ENCODE results near the gene GPR107.

GPR107 gene

DNA sequence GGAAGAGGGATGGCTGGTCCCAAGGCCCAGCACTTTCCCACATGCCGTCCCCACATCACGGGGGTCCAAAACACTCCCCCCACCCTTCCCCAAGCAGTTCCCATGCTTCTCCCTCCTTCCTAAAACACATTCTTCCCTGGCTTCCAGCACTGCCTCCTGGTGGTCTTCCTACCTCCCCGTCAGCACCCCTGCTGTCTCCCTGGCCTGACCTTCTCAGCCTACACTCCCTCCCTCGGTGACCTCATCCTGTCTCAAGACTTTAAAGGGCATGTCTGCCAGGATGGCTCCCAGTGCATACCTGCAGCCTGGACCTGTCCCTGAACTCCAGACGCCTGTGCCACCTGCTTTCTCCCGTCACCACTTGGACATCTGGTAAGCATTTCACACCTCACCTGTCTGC lies 114.2 kb downstream of the GPR107 start:
- no peak for DNase-seq

DNA sequence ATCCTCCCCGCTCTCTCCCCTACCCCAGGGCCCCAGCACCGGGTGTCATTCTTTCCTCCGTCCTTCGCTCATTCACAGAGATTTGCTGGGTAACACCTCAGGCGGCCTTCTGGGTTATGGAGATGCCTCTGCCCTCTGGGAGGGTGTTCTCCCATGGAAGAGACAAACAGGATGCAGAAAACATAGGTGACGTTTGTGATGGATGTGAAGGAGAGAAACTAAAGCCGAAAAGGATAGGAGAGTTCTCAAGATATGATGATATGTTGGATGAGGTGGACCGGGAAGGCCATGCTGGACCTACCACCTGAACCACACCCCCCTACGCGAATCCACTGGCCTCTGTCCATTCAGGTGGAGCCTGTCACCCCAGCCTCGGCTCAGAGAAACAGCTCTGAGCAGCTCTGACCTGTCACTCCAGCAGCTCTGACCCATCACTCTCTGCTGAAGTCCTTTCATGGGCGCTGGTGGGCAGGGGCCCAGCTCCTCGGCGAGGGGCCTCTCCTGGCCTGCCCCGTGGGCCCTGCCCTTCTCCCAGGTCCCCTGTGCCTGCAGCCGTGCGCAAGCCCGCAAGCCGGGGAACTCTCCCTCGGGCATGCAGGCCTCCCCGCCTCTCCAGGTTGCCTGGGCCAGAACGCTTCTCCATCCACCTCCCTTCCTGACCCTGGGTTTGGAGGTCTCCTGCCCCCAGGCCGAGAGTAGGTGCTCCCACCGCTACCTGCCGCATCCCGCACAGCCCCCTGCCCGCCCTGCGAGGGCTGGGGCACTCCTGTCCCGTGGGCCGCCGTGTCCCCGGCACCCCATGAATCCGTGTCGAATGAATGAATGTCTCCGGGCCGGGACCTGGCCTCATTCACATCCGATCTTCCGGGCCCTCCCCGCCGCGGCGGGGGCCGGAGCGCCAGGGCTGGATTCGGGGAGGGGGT lies 117.8 kb downstream of the GPR107 start:
- DNase-seq, result no peak

DNA sequence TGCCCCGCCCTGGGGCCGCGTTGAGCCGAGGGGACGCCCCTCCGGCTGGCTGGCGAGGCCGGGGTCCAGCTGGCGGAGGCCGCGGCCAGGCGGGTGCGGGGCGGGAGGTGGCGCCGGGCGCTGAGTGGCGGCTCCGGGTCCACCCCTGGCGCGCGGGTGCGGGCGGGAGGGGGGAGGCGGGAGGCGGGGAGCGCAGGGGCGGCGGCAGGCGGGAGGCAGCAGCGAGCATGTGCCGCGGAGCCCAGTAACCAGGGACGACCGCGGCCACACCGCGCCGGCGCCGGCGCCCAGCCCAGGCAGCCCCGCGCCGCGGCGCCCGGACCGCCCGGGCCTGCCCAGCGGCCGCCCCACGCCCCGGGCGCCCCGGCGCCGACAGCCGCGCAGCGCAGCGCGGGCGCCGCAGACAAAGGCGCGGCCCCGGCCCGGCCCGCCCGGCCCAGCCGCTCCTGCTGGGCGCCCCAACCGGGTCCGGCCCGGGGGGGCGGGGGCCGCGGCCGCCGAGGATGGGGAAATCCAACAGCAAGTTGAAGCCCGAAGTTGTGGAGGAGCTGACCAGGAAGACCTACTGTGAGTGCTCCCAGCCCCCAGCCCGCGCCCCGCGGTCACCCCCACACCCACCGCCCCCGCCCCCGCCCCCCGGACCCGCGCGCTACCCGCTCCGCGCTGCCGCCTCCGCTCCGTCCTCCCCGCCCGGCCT lies 118.6 kb downstream of the GPR107 start, which contains the start of gene NCS1:
Gene NCS1, plus strand, starts transcription at position 244 of the 697 bp plus-strand sequence. Its CDS starts 260 bp downstream, at position 504.
- peak; percentile 39 for DNase-seq

DNA sequence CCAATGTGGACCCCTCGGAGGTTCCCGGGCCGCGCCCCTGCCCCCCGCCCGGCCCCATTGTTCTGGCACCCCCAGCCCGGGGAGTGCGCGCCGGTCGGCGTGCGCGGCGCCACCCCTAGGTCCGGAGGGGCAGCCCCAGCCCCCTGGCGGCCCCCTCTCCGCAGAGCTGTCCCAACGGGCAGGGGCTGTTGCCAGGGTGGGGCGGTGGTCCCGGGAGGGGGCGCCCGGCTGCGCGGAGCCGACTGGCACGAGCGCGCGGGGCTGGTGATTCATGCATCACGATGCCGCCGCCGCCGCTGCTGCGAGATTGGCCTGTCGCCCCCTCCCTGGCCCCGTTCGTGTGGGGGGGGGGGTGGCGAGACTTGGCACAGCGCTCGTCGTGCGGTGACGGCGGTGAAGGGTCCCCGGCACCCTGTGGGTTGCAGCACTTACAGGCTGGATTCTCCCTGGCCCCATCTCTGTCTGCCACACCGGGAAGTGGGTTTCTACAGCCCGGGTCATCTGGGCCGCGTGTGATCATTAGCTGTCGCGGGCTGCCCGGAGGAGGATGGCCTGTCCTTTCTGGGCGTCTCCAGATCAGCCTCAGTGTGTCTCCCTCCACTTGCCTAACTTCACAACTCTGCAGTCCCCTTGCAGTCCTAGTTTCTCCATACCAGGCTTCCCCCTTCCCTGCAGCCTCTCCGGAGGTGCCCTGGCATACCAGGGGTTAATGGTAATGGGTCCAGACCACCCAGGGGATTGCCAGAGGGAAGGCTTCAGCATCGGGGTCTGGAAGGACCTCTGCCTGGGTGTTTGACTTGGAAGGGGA lies 119.4 kb downstream of the GPR107 start:
- peak; percentile 33 for DNase-seq

DNA sequence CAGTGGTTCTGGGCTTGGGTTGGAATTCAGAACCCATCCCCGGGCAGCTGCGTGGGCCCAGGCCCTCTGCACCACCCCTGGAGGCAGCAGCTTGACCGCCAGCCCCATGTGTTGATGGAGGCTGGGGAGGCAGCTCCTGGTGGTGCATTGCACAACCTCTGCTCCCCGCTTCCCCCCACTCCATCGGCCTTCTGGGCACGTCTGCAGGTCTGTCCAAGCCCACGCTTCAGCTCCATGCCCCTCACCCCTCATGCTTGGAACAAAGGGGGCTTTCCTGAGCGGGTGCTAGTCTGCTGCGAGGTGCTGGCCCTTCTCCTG lies 119.9 kb downstream of the GPR107 start:
- DNase-seq, result no peak

DNA sequence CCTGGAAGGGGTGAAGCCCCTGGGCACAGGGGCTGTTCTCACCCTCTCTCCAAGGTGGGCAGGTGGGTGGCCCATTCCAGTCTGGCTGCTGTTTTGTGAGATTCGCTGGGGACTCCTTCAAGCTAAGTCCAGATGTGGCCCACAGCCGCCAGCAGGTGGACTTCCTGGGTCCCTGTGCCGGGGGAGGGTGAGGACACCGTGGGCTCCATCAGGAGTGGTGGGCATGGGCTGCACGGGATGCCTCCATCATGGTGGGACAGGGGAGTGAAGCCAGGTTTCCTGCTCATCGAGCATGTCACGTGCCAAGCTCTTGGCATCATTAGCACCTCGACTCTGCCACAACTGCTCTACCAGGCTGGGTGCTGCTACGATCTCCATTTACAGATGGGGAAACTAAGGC lies 120.3 kb downstream of the GPR107 start:
- no peak for DNase-seq

DNA sequence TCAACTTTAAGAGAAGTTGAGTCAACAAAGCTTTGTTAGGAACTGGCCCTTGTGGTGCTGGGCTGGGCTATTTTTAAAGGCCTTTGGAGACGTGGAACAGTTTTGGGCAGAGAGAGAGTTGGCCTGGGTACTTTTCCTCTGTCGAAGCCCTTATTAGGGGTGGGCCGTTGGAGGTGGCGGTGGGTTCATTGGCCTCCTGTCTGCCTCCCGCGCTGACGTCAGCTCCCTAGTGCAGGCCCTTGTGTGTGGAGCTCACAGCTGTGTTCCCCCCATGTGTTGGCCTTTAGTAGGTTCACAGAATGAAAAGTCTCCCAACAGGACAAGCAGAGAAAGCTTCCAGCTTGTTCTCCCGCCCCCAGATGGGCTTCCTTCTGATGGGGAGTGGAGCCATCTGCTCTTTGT lies 121.2 kb downstream of the GPR107 start:
- no peak for DNase-seq

DNA sequence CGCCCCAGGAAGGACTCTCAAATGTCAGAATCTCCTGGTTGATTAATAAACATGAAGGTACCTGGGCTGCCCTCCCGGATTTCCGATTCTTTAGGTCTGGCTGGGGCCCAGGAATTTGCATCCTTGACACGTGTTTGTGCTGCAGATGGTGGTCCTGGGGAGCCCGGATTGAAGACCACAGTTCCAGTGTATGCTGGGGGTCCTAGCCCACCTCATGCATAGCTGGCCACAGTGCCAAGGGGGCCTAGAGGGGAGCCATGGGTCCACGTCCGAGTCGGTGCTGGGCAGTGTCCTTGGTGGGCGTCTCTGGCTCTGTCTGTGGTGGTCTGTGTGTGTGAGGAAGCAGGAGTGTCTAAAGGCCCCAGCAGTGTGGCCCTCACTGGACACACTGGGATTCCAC lies 121.6 kb downstream of the GPR107 start:
- no peak for DNase-seq

DNA sequence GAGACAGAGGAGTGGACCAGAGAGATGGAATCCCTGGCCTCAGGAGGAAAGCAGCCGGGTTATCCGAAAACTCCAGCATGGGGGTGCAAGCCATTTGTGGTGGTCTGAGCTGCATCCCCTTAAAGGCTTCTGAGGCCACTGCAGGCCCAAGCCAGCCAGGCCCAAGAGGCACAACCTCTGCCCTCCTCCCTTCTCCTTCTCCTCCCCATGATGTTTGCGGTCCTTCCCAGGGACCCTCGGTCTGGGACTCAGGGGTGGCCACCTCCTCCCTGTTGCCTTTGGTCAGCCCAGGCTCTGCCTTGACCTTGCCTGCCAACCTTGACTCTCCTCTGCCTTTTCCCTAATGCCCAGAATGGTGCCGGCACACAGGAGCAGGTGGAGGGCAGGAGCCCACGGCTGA lies 123.1 kb downstream of the GPR107 start:
- DNase-seq, result no peak

DNA sequence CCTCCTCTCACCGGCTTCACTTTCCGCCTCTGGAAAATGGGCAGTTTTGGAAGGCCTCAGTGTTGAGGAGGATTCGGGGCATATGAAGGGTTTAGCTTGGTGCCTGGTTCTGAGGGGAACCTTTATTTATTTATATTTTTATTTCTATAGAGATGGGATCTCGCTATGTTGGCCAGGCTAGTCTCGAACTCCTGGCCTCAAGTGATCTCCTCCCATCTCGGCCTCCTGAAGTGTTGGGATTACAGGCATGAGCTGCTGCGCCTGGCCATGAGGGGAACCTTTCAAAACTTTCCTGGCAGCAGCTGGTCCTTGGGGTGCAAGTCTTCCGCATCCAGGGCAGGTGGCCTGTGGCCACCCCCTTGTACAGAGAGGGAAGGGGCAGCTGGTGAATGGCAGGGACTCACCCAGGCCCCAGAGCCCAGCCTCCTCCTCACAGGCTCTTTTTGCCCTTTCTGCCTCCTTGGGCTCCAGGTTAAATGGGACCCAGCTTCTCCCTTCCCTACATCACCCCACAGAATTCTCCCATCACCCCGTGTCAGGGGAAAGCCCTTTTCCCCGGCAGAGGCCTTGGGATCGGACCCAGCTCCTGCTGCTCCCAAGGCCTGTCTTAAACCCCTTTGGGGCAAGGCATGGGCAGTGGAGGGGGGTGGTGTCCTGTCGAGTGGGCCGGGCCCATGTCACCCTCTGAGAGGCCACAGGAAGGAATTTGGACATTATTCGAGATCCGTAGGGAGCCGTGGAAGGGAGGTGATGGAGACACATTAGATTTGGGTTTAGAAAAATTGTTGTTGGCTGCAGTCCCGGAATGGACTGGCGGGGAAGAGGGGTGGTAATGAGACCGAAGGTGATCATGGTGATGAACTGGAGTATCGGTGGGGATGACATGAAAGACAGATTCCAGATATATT lies 124.4 kb downstream of the GPR107 start:
- no peak for DNase-seq

DNA sequence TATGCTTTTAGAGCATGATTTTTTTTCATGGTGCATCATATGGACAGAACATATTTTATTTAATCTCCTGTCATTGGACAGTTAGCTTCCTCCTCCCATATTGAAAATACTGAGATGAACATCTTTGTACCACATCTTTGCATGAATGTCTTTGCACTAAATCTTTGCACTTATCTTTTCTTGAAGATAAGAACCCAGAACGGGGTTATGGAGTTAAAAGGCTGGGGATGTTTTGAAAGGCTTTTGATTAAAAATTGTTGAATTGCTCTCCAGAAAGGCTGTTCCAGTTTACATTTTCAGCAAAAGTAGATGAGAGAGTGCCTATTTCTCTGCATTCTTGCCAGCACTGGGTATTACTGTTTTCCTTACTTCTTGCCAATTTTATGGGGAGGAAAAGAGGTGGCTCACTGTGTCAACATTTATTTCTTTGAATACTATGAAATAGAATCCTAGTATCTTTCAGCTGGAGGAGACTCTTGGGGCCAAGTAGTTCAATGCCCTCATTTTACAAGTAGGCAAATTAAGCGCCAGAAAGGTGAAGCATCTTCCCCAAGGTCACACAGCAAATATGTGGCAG lies 125.7 kb downstream of the GPR107 start:
- no peak for DNase-seq

DNA sequence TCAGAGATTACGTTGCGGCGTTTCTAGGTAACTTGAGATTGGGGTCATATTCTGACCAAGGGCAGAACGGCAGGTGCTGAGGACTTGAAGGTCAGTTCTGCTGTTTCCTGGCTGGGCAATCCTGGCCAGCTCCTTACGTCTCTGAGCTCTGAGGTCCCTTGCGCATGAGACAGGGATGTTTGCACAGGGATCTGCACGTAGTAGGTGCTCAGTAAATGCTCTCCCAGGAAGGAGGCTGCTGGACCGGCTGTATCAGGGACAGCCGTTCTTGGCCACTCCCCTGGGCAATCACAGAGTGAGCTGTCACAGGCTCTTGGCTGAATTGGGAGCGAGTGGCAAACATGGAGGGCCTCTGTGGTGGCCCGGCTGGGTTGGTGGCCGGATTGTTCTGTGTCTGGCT lies 126.8 kb downstream of the GPR107 start:
- DNase-seq, result no peak

DNA sequence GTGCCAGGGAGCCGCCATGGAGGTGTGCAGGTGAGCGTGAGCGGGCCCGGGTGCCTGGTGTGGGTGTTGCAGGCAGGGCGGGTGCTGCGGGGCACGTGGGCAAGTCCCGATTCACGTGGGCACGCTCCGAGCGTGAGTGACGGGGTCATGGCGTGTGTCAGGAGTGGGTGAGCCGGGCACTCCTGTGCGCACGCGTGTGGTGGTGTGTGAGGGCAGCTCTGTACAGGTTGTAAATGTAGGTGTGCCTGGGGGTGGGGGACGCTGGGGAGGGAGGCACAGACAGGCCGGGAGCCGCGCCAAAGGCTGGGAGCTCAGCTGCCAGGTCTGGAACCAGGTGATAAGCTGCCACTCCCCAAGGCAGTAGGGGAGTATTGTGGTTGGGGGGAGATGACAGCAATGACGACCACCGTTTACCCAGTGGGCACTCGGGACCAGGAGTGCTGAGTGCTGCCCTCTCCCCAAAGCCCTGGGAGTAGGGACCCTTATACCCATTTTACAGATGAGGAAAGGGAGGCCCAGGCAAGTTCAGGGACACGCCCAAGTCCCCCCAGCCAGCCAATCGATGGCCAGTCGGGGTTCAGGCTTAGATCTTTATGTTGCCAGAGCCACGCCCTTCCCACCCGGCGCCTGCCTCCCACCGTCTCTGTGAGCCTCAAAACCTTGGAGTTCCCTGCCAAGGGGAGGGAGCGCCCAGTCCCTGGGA lies 128.1 kb downstream of the GPR107 start:
- DNase-seq, result no peak

DNA sequence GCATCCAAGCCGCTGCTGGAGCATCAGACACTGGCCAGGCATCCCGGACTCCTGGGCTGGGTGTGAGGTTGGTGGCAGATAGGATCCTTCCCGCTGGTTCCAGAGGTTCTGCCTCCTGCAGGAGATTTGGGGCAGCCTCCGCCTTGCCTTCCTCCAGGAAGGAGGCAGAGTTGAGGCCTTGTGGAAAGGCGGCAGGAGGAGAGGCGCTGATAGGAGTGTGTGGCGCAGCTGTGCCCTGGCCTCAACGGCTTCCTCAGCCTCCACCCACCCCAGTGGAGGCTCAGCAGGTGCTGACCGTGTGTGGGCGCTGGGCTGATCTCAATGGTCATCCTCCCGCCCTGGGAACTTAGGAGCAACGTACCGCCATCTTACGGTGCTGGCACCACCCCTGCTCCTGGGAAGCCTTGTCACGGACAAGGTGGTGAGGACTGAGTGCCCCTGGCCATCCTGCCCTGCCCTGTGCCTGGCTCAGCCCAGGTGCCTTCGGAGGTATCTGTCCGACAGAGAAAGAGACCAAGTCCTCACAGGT lies 128.7 kb downstream of the GPR107 start:
- DNase-seq, result no peak

DNA sequence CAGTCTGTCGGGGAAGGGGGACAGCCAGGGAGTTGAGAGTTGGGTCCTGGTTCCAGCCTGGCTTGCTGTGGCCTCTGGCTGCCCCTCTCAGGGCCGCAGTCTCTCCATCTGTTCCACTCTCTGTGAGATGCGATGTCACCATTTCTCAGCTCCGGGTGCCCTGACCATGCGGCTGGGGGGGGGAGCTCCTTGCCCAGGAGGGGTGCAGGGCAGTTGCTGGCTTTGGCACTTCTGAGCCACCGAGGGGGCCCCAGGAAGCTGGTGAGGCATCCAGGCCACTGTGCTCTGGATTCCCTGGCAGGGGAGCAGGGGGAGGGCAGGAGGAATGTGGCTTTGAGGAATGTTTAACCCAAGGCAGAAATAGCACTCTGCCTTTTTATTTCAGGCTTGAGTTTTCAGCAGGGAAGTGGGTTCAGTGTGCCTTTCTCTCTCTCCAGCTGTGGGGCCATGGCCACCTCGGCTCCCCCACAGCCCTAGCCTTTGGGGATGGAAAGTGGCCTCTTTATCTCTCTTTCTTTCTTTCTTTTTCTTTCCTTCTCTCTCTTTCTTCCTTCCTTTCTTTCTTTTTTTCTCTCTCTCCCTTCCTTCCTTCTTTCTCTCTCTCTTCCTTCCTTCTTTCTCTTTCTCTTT lies 129.5 kb downstream of the GPR107 start:
- no peak for DNase-seq

DNA sequence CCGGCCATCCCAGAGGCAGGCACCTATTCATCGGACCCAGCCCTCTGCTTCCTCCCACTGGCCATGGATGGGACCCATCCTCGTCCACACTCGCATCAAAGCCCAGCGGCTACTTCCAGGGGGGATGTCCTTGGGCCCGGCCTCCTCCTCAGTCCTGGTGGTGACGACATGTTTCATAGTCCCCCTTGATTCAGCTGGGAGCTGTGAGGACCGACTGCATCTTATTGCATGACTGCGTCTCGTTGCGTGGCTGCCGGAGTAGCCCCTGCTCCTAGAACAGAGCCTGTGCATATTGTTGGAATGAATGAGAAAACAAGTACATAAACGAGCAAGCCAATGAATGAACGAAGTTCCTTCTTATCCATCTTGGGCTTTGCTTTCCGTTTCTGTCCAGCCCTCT lies 131.3 kb downstream of the GPR107 start:
- DNase-seq, result no peak

DNA sequence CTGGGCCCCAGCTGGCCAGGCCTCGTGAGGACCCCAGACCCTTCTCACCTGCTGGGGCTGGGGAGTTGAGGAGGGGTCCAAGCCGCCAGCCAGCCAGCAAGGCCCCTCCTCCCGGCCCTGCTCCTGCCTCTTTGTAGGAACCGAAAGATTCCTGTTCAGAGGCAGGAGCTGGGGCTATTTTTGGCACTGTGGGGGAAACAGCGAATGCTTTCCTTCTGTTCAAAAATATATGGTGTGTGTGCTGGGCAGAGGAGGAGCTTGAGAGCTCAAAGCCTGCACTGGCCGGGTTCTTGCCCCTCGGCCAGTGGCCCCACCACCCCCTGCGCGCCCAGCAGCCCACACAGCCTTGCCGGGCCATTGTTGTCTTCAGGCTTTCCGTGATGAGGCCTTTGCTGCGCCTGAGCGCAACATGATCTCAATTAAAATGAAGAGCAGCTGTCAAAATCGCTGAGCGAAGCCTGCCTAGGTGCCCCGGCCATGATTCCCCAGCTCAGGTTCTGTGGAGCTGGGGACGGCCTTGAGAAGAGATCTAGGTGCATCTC lies 131.9 kb downstream of the GPR107 start:
- no peak for DNase-seq

DNA sequence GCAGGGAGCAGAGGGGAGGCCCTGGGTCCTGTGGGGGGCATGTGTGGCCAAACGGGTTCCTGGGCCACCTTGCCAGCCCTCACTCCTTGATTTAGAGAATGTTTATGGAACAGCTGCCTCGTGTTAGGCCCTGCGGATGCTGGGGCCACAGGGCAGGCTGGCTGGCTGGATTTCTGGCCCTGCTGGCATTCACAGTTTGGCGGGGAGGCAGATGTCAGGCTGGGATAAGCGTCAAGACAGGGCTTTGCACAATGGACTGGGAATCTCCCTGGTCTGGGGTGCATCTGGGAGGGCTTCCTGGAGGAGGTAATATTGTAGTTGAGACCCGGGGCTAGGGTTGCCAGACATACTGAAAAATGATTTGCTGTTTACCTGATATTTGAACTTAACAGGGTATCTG lies 132.3 kb downstream of the GPR107 start:
- no peak for DNase-seq

DNA sequence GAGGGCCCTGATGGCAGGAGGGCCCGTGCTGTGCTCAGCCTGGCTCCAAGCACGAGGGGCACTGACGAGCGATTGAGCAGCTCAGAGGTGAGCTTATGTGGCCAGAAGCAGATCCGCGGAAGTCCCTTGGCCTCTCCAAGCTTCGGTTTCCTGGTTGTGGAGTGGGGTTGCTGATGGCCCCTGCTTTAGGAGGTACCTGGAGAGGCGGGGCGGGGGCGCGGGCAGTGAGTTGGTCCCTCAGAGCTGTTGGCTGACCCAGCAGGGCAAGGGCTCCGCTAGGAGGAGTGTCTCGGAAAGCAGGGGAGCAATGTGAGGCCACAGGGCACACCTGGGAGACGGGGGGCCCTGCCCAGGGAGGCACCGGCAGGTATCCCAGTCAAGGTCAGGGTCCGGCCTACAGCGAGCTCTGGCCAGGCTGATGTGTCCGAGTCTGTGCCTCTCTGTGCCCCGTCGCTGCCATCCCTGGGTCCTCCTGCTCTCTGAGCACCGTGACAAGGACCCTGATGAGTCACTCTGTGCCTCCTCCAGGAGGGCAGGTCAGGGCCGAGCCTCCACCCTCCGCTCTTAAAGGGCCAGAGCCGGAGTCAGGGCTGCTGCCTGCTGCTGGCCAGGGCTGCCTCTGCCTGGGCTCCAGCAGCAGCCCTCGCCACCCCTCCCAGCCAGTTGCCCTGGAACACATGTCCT lies 133.3 kb downstream of the GPR107 start:
- DNase-seq, result no peak

DNA sequence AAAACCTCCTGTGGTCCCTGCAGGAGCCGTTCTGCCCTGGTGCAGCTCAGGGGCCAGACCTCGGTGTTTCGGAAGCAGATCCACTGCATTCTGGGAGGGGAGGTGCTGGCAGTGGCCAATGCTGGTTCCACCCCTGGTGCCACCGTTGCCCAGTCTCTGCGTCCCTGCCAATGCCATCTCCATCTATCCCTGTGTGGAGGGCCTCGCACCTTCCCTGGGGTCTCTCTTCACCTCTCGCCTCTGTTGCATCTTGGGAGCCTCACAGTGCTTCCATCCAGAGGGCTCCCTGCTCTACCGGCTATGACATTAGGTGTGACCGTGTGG lies 133.8 kb downstream of the GPR107 start:
- DNase-seq, result no peak
